PC-9 (cell line): ENCODE results near the gene DOCK3. TPM values are rescaled to one million over a fixed set of nuclear protein-coding genes. Genes with fewer than 3 reads are reported as not detected.
"Not testable (repeated sequence)": the region's sequence is repeated elsewhere in the genome, so short reads cannot be mapped to it uniquely, and the experiment has no call there.

Experiments used
- BruUV-seq: library from RNA; stranded (reverse); fragments of 400-500 nt; replicated peaks from 2 replicates; lab custom pipeline; 2021; lab: Mats Ljungman, UMichigan
- CTCF ChIA-PET: fragments of 300-600 bp; sonication (Branson Sonifier 250); formaldehyde crosslinking; loops from one replicate; lab custom pipeline; 2022; ENCODE audit warnings: antibody characterized with exemption; lab: Charles Lee
- POLR2A ChIA-PET: fragments of 300-600 bp; sonication (Branson Sonifier 250); formaldehyde crosslinking; loops from one replicate; lab custom pipeline; 2022; ENCODE audit warnings: antibody characterized with exemption; ENCODE audit not compliant: unreplicated experiment; lab: Charles Lee
- DNase-seq, 2 experiments: peaks; one replicate each; pipeline versions ENCODE4 v3.0.0 to v3.0.0-alpha.2; 2015 to 2022; ENCODE audit warnings: mixed read lengths in 1 of 2
- H2AFZ ChIP-seq: fragments of 200-600 bp; sonication (generic); 2 replicates; pipeline ENCODE4 v1.8.1; 2017; ENCODE audit warnings: antibody characterized with exemption
- H3F3A ChIP-seq: fragments of 200-600 bp; sonication (generic); 2 replicates; pipeline ENCODE4 v1.8.1; 2017; ENCODE audit warnings: antibody characterized with exemption, mild to moderate bottlenecking, low read depth; ENCODE audit not compliant: insufficient read depth
- H3K27ac ChIP-seq: fragments of 200-600 bp; sonication (generic); 2 replicates; pipeline ENCODE4 v1.6.1; 2016; ENCODE audit warnings: mixed run types
- H3K27me3 ChIP-seq: fragments of 200-600 bp; sonication (generic); 2 replicates; pipeline ENCODE4 v1.6.1; 2016; ENCODE audit warnings: low read depth, mixed run types; ENCODE audit not compliant: insufficient read depth
- H3K36me3 ChIP-seq: fragments of 200-600 bp; sonication (generic); 2 replicates; pipeline ENCODE4 v1.6.1; 2016; ENCODE audit warnings: low read depth, mixed run types
- H3K4me1 ChIP-seq: fragments of 200-600 bp; sonication (generic); replicated peaks from 2 replicates; pipeline ENCODE4 v1.6.1; 2016; ENCODE audit warnings: mixed run types; ENCODE audit not compliant: insufficient read depth
- H3K4me2 ChIP-seq: fragments of 200-600 bp; sonication (generic); 2 replicates; pipeline ENCODE4 v1.6.1; 2017; ENCODE audit warnings: mixed run types
- H3K4me3 ChIP-seq: fragments of 200-600 bp; sonication (generic); 2 replicates; pipeline ENCODE4 v1.6.1; 2016; ENCODE audit warnings: mixed run types
- H3K79me2 ChIP-seq: fragments of 200-600 bp; sonication (generic); 2 replicates; pipeline ENCODE4 v1.6.1; 2017; ENCODE audit warnings: low read depth, mixed run types
- H3K9me2 ChIP-seq: fragments of 200-600 bp; sonication (generic); 2 replicates; pipeline ENCODE4 v1.8.1; 2017; ENCODE audit warnings: mild to moderate bottlenecking; ENCODE audit not compliant: insufficient read depth
- H3K9me3 ChIP-seq: fragments of 200-600 bp; sonication (generic); 2 replicates; pipeline ENCODE4 v1.8.1; 2016; ENCODE audit warnings: low read depth; ENCODE audit not compliant: insufficient read depth
- H4K20me1 ChIP-seq: fragments of 200-600 bp; sonication (generic); 2 replicates; pipeline ENCODE4 v1.8.1; 2017; ENCODE audit not compliant: insufficient read depth
- EZH2 ChIP-seq: fragments of 200-600 bp; sonication (generic); IDR thresholded peaks from 2 replicates; pipeline ENCODE4 v1.8.0; 2017; ENCODE audit warnings: antibody characterized with exemption, low read depth
- intact Hi-C: fragments of 100-400 bp; cut with micrococcal nuclease; formaldehyde crosslinking; loops from one replicate; pipeline ENCODE4 v1.10.0; 2022; ENCODE audit not compliant: unreplicated experiment
- total RNA-seq: library from RNA; stranded (reverse); gene quantifications from 2 replicates; pipeline ENCODE4 v1.2.3, GENCODE V29; 2021
- TF ChIP-seq, protein P1 (sequence below): fragments of 200-600 bp; sonication (generic); conservative IDR thresholded peaks from 2 replicates; pipeline ENCODE4 v1.6.1; 2017; ENCODE audit warnings: mixed run types, antibody characterized with exemption, mild to moderate bottlenecking, moderate library complexity

DOCK3 gene
- total RNA-seq, 1 experiment from 2014 or later: 16.9 TPM

- Histone ChIP-seq H3F3A (no peaks in the 10 kb centered on the region), H3K9me3 (no peaks in the 10 kb centered on the region), H3K36me3 (no peaks in the 10 kb centered on the region), H3K9me2 (no peaks in the 10 kb centered on the region), H4K20me1 (no peaks in the 10 kb centered on the region), H3K79me2 (no peaks in the 10 kb centered on the region), H3K27me3 (no peaks in the 10 kb centered on the region), H3K4me2 (no peak overlapping the region), H3K4me3 (no peak overlapping the region), H3K27ac (no peak overlapping the region), H3K4me1 (no peaks in the 10 kb centered on the region), H2AFZ (no peak overlapping the region)
- POLR2A ChIA-PET: no interaction called here
- no TSS peak for BruUV-seq
- peak in 1 of 2 experiments; percentile 43 for DNase-seq
- intact Hi-C loops: no loop called here
- CTCF ChIA-PET: no interaction called here
- TF ChIP-seq EZH2: no peak
- TF ChIP-seq, protein P1, sequence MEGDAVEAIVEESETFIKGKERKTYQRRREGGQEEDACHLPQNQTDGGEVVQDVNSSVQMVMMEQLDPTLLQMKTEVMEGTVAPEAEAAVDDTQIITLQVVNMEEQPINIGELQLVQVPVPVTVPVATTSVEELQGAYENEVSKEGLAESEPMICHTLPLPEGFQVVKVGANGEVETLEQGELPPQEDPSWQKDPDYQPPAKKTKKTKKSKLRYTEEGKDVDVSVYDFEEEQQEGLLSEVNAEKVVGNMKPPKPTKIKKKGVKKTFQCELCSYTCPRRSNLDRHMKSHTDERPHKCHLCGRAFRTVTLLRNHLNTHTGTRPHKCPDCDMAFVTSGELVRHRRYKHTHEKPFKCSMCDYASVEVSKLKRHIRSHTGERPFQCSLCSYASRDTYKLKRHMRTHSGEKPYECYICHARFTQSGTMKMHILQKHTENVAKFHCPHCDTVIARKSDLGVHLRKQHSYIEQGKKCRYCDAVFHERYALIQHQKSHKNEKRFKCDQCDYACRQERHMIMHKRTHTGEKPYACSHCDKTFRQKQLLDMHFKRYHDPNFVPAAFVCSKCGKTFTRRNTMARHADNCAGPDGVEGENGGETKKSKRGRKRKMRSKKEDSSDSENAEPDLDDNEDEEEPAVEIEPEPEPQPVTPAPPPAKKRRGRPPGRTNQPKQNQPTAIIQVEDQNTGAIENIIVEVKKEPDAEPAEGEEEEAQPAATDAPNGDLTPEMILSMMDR: no peak
Observed at GRCh38 chr3:51191768-51192167, 517.0 kb downstream of the DOCK3 start.

GRCh38 chr3:51198477-51198876 lies 523.8 kb downstream of the DOCK3 start:
- no peaks in the 10 kb centered on the region for H3K79me2 ChIP-seq
- H3K27ac ChIP-seq: no peak overlapping the region
- BruUV-seq: no TSS peak
- no peak for DNase-seq
- no peaks in the 10 kb centered on the region for H3K9me3 ChIP-seq
- no peaks in the 10 kb centered on the region for H3K27me3 ChIP-seq
- POLR2A ChIA-PET: no interaction called here
- no peaks in the 10 kb centered on the region for H3K4me1 ChIP-seq
- H4K20me1 ChIP-seq: no peaks in the 10 kb centered on the region
- intact Hi-C loops: no loop called here
- no peaks in the 10 kb centered on the region for H3F3A ChIP-seq
- no peak overlapping the region for H2AFZ ChIP-seq
- H3K9me2 ChIP-seq: no peaks in the 10 kb centered on the region
- TF ChIP-seq, protein P1: no peak
- TF ChIP-seq EZH2: no peak
- CTCF ChIA-PET: no interaction called here
- no peaks in the 10 kb centered on the region for H3K36me3 ChIP-seq
- no peak overlapping the region for H3K4me2 ChIP-seq
- no peak overlapping the region for H3K4me3 ChIP-seq

DNA sequence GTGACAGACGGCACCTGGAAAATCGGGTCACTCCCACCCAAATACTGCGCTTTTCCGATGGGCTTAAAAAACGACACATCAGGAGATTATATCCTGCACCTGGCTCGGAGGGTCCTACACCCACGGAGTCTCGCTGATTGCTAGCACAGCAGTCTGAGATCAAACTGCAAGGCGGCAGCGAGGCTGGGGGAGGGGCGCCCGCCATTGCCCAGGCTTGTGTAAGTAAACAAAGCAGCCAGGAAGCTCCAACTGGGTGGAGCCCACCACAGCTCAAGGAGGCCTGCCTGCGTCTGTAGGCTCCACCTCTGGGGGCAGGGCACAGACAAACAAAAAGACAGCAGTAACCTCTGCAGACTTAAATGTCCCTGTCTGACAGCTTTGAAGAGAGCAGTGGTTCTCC lies 524.6 kb downstream of the DOCK3 start:
- BruUV-seq, H2AFZ ChIP-seq, H3K9me3 ChIP-seq, H3K79me2 ChIP-seq, H3K27ac ChIP-seq, POLR2A ChIA-PET, H3F3A ChIP-seq, H3K27me3 ChIP-seq, H3K9me2 ChIP-seq, intact Hi-C loops, H4K20me1 ChIP-seq, H3K4me1 ChIP-seq, H3K4me3 ChIP-seq, H3K36me3 ChIP-seq, CTCF ChIA-PET, DNase-seq, H3K4me2 ChIP-seq: not testable (repeated sequence)

- Histone ChIP-seq H4K20me1 (no peaks in the 10 kb centered on the region), H2AFZ (no peak overlapping the region), H3F3A (no peaks in the 10 kb centered on the region), H3K36me3 (no peaks in the 10 kb centered on the region), H3K27me3 (no peaks in the 10 kb centered on the region), H3K4me3 (no peak overlapping the region), H3K79me2 (no peaks in the 10 kb centered on the region), H3K27ac (no peak overlapping the region), H3K4me1 (no peaks in the 10 kb centered on the region), H3K9me2 (no peaks in the 10 kb centered on the region), H3K9me3 (no peaks in the 10 kb centered on the region), H3K4me2 (no peak overlapping the region)
- intact Hi-C loops: no loop called here
- ChIA-PET CTCF (no interaction called here), POLR2A (no interaction called here)
- DNase-seq: no peak
- no TSS peak for BruUV-seq
- no peak for TF ChIP-seq EZH2
Observed at GRCh38 chr3:51216291-51216690, 541.6 kb downstream of the DOCK3 start.
